Activated CD8-positive, alpha-beta memory T cell treated with anti-CD3 and anti-CD28 coated beads, Interleukin-2, amount 10 ng/mL, durations not matched to agents 7 days and 5 days (primary cell): Measurements from ENCODE around the gene CELA3A. TPM values are rescaled to one million over a fixed set of nuclear protein-coding genes. Genes with fewer than 3 reads are reported as not detected.
A peak's percentile ranks its signal among the peaks of the same experiment; 100 is the strongest.
"Not testable (repeated sequence)": the region's sequence is repeated elsewhere in the genome, so short reads cannot be mapped to it uniquely, and the experiment has no call there.

Source experiments
- ATAC-seq: fragments of 150-1000 bp; cut with Tn5 transposase; one replicate; pipeline ENCODE4 v1.10.0; 2021; ENCODE audit warnings: moderate library complexity
- CTCF ChIA-PET: fragments of 350-600 bp; sonication (Branson Sonifier 250); formaldehyde crosslinking; loops from one replicate; lab custom pipeline; 2021; ENCODE audit warnings: antibody characterized with exemption; lab: Charles Lee
- DNase-seq: peaks from one replicate; pipeline ENCODE4 v3.0.0-alpha.2; 2020
- H3K27ac Mint-ChIP-seq: one replicate; pipeline ENCODE4 v1.8.0; 2021; ENCODE audit warnings: mild to moderate bottlenecking, mixed read lengths
- H3K27me3 Mint-ChIP-seq: one replicate; pipeline ENCODE4 v1.8.0; 2021; ENCODE audit warnings: mixed read lengths
- H3K36me3 Mint-ChIP-seq: one replicate; pipeline ENCODE4 v1.8.0; 2021; ENCODE audit warnings: mild to moderate bottlenecking, mixed read lengths
- H3K4me1 Mint-ChIP-seq: one replicate; pipeline ENCODE4 v1.8.0; 2021; ENCODE audit warnings: mixed read lengths
- H3K4me3 Mint-ChIP-seq: one replicate; pipeline ENCODE4 v1.8.0; 2021; ENCODE audit warnings: mild to moderate bottlenecking, moderate library complexity, mixed read lengths
- H3K9me3 Mint-ChIP-seq: one replicate; pipeline ENCODE4 v1.8.0; 2022; ENCODE audit warnings: low read depth, mixed read lengths
- total RNA-seq, 2 experiments: library from RNA; stranded (reverse); gene quantifications; one replicate each; pipeline ENCODE4 v1.2.3, GENCODE V29; 2021

Gene CELA3A
- total RNA-seq, 2 experiments from 2014 or later = not detected

GRCh38 chr1:22012752-22013151, 11.3 kb downstream of the CELA3A start:
- CTCF ChIA-PET, ATAC-seq, H3K27ac Mint-ChIP-seq, H3K9me3 Mint-ChIP-seq, H3K4me1 Mint-ChIP-seq, H3K27me3 Mint-ChIP-seq, DNase-seq, H3K36me3 Mint-ChIP-seq, H3K4me3 Mint-ChIP-seq: not testable (repeated sequence)

- H3K4me3 Mint-ChIP-seq, H3K9me3 Mint-ChIP-seq, DNase-seq, H3K27me3 Mint-ChIP-seq, H3K36me3 Mint-ChIP-seq, ATAC-seq, H3K27ac Mint-ChIP-seq: not testable (repeated sequence)
- CTCF ChIA-PET = interaction anchor here (1.6 kb wide), 1 partner anchor 9 kb away, joined by 5 read pairs; no protein-coding TSS in a partner anchor
- peaks cover 13% of the 10 kb centered on the region for H3K4me1 Mint-ChIP-seq
Observed at GRCh38 chr1:22014575-22015206, 13.2 kb downstream of the CELA3A start.

GRCh38 chr1:22018583-22019559, 17.4 kb downstream of the CELA3A start:
- DNase-seq = peak; percentile 78
- Mint-ChIP-seq H3K27ac (peak overlapping the region; percentile 75), H3K36me3 (no peaks in the 10 kb centered on the region), H3K4me3 (peak overlapping the region; percentile 6), H3K4me1 (peaks cover 29% of the 10 kb centered on the region), H3K9me3 (no peaks in the 10 kb centered on the region), H3K27me3 (no peaks in the 10 kb centered on the region)
- peak; percentile 90 for ATAC-seq
- CTCF ChIA-PET = interaction anchor here (1.2 to 1.9 kb wide), 3 partner anchors 21 to 79 kb away, joined by 3 to 7 read pairs (median 4); partner anchors contain the start of gene CDC42

DNA sequence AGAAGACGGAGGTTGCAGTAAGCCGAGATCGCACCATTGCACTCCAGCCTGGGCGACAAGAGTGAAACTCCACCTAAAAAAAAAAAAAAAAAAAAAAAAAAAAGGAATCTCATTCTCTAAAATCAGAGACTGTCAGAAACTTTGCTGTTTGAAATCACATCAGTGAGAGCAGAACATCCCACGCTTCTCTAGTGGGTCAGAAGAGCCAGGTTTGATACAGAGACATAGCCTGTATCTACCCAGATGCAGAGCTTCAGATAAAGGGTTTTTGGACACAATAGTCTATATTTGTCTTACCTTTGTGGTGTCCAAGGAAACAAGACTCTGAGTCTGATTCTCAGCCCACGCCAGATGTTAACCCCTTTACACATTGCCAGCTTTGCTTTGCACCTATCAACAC, 19.6 kb downstream of the CELA3A start:
- Mint-ChIP-seq H3K4me3 (no peak overlapping the region), H3K27me3 (no peaks in the 10 kb centered on the region), H3K4me1 (peaks cover 38% of the 10 kb centered on the region), H3K9me3 (no peaks in the 10 kb centered on the region), H3K27ac (no peak overlapping the region), H3K36me3 (peaks cover 3% of the 10 kb centered on the region)
- no peak for DNase-seq
- ATAC-seq = no peak
- CTCF ChIA-PET = interaction anchor here (0.6 to 5.8 kb wide), 3 partner anchors 19 to 1342 kb away, joined by 3 to 96 read pairs (median 3); partner anchors contain the start of gene CDC42

- Mint-ChIP-seq H3K4me3 (peak overlapping the region; percentile 90), H3K9me3 (no peaks in the 10 kb centered on the region), H3K27ac (peak overlapping the region; percentile 96), H3K36me3 (peaks cover 8% of the 10 kb centered on the region), H3K27me3 (no peaks in the 10 kb centered on the region), H3K4me1 (peaks cover 44% of the 10 kb centered on the region)
- peak; percentile 74 for ATAC-seq
- CTCF ChIA-PET = interaction anchor here (0.7 to 5.8 kb wide), 20 partner anchors 10 to 365 kb away, joined by 3 to 96 read pairs (median 4); partner anchors contain the start of genes CDC42 and USP48
- DNase-seq = peak; percentile 91
Observed at GRCh38 chr1:22024485-22025367, 23.3 kb downstream of the CELA3A start.

GRCh38 chr1:22025368-22026155, 24.1 kb downstream of the CELA3A start:
- H3K27me3 Mint-ChIP-seq = no peaks in the 10 kb centered on the region
- ATAC-seq = peak; percentile 67

DNA sequence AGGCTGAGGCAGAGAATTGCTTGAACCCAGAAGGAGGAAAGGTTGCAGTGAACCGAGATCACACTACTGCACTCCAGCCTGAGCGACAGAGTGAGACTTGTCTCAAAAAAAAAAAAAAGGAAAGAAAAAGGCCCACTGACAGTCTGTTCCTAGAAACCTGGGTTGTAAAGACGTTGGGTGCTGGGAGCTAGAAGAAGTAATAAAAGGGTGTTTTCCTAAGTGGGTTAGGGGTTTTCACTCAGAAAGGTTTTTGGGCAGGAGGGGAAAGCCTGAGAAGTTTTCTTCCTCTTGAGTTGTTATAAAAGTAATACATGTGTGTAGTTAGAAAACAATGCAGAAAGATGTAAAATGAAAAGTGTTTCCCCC, 25.4 kb downstream of the CELA3A start:
- no peak for ATAC-seq
- no peak for DNase-seq
- Mint-ChIP-seq H3K4me3 (peak overlapping the region; percentile 90), H3K4me1 (peaks cover 50% of the 10 kb centered on the region), H3K27me3 (no peaks in the 10 kb centered on the region), H3K27ac (peak overlapping the region; percentile 96), H3K9me3 (no peaks in the 10 kb centered on the region), H3K36me3 (peaks cover 8% of the 10 kb centered on the region)
- CTCF ChIA-PET = interaction anchor here (2.4 to 5.0 kb wide), 2 partner anchors 12 to 26 kb away, joined by 7 to 31 read pairs; partner anchors contain the start of gene CDC42

More at GRCh38 chr1:22025368-22026155, 24.1 kb downstream of the CELA3A start:
- peaks cover 8% of the 10 kb centered on the region for H3K36me3 Mint-ChIP-seq
- DNase-seq = peak; percentile 93
- peaks cover 48% of the 10 kb centered on the region for H3K4me1 Mint-ChIP-seq
- CTCF ChIA-PET = interaction anchor here (0.7 to 5.8 kb wide), 10 partner anchors 13 to 242 kb away, joined by 3 to 96 read pairs (median 6); partner anchors contain the start of genes CDC42 and USP48
- peak overlapping the region; percentile 90 for H3K4me3 Mint-ChIP-seq
- peak overlapping the region; percentile 96 for H3K27ac Mint-ChIP-seq
- H3K9me3 Mint-ChIP-seq = no peaks in the 10 kb centered on the region

DNA sequence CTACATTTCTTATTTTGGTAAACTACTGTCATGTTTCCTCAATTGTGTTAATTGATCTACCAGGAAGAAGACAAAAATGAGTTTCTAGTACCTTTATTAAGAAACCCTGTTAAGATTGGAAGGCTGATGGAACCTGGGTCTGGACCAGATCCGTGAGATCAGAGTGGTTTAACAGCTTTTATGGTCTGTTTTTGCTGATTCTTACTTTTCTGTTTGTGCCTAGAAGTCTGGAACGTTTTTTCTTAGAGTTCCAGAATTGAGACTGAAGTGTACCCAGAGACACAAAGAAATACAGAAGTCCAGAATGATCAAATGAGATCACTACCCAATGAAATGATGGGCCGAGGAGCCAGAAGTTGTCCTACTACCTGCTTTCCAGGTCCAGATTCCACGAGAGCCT, 28.6 kb downstream of the CELA3A start:
- Mint-ChIP-seq H3K4me3 (no peak overlapping the region), H3K4me1 (peaks cover 32% of the 10 kb centered on the region), H3K27ac (no peak overlapping the region), H3K27me3 (no peaks in the 10 kb centered on the region), H3K36me3 (peaks cover 8% of the 10 kb centered on the region), H3K9me3 (no peaks in the 10 kb centered on the region)
- DNase-seq (no peak), ATAC-seq (no peak)
- CTCF ChIA-PET = interaction anchor here (0.7 to 5.0 kb wide), 3 partner anchors 9 to 714 kb away, joined by 3 to 31 read pairs (median 6); partner anchors contain the start of gene CDC42

- Mint-ChIP-seq H3K9me3 (no peaks in the 10 kb centered on the region), H3K4me3 (no peak overlapping the region), H3K36me3 (peaks cover 8% of the 10 kb centered on the region), H3K27ac (no peak overlapping the region), H3K4me1 (peaks cover 32% of the 10 kb centered on the region), H3K27me3 (no peaks in the 10 kb centered on the region)
- CTCF ChIA-PET = interaction anchor here (0.7 to 5.0 kb wide), 3 partner anchors 8 to 714 kb away, joined by 3 to 31 read pairs (median 6); partner anchors contain the start of gene CDC42
- no peak for ATAC-seq
- DNase-seq = no peak
Observed at GRCh38 chr1:22030473-22030872, 29.0 kb downstream of the CELA3A start.

DNA sequence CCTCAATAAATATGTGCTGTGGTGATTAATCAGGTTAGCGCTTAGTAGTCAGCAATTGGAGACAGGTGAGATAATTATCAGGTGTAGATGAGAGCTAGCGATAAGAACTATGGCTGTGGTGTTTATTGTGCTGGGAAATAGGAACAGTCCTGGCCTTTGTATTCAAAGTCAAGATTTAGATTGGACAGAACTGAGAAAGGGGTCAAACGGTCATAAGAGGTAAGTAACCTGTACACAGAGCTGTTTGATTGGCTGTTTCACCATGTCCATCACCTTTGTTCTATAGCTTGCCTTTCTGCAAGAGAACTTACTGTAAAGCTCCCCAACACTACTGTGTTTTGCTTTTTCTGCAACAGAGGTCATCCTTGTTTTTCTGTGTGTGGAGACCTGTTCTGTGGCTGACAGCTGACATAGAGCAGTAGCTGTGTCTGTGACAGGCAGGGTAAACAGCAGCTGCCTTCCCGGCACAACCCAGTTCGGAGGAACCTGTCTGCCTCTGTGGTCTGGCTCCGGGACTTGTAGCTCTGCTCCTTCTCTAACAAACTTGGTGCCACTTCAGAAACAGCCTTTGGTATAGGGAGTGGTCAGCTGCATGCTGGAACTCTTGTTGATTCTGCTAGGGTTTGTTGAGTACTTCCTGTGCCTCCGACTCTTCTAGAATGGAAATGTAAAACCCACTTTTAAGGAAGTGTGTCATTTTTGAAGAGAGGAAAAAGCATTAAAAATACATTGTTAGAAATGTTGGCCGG, 29.9 kb downstream of the CELA3A start:
- DNase-seq (no peak), ATAC-seq (peak; percentile 23)
- H3K4me3 Mint-ChIP-seq = no peak overlapping the region
- H3K4me1 Mint-ChIP-seq = peaks cover 26% of the 10 kb centered on the region
- H3K27me3 Mint-ChIP-seq = no peaks in the 10 kb centered on the region
- H3K27ac Mint-ChIP-seq = no peak overlapping the region
- no peaks in the 10 kb centered on the region for H3K9me3 Mint-ChIP-seq
- peaks cover 5% of the 10 kb centered on the region for H3K36me3 Mint-ChIP-seq
- CTCF ChIA-PET = interaction anchor here (0.7 to 5.0 kb wide), 4 partner anchors 7 to 23 kb away, joined by 3 to 31 read pairs (median 4); partner anchors contain the start of gene CDC42

- H3K27ac Mint-ChIP-seq, H3K9me3 Mint-ChIP-seq, DNase-seq, H3K36me3 Mint-ChIP-seq, H3K4me3 Mint-ChIP-seq, H3K27me3 Mint-ChIP-seq, CTCF ChIA-PET, ATAC-seq: not testable (repeated sequence)
- peaks cover 29% of the 10 kb centered on the region for H3K4me1 Mint-ChIP-seq
Observed at GRCh38 chr1:22034834-22035233, 33.4 kb downstream of the CELA3A start.
